Astrocyte of the spinal cord (primary cell): ENCODE measurements around the gene NUF2.

ENCODE experiments used
- DNase-seq: peaks from one replicate; pipeline ENCODE4 v3.0.0; 2011; ENCODE audit warnings: low read depth, low spot score
- H3K4me3 ChIP-seq: 2 replicates; pipeline ENCODE4 v1.5.1; 2011; ENCODE audit warnings: low read depth, mild to moderate bottlenecking, low read length, moderate library complexity
- in situ Hi-C: cut with HindIII; loops from 2 replicates; pipeline ENCODE4 v1.10.0; 2017; ENCODE audit warnings: low sequenced_read_pairs
- TF ChIP-seq, protein P1 (sequence below): IDR thresholded peaks from 2 replicates; pipeline ENCODE4 v1.5.1; 2012; ENCODE audit warnings: low read depth, mild to moderate bottlenecking, low read length, inconsistent platforms

The NUF2 gene

DNA sequence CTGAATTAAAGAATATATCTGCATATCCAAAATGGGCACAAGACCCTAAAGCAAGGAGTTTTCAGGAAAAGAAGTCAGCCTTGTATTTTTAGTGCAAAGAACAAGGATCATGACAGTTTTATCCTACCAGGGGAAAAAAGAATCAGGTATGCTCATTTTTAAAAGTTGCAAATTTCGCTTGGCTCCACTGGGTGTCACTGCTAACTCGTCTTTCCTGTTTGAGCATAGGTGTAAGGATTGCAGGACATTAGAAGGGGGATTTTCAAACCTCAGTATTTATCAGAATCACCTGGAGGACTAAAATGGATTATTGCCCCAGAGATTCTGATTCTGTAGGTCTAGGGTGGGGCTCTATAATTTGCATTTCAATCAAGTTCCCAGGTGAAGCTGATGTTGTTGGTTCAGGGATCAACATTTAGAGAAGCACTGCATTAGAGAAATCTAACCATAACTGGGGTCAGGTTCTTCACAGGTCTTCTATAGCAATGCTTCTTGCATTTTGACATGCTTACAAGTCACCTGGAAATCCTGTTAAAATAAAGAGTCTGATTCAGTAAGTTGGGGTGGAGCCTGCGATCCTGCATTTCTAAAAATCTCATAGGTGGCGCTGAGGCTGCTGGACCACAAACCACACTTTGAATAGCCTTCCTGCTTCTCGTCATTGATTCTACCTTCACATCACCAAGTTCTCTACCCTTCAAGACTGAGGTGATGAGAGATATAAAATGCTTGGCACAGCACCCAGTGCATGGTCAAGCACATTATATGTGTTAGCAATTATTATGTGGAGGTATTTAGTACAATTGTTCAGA, 39.6 kb downstream of the NUF2 start:
- no peak overlapping the region for H3K4me3 ChIP-seq
- in situ Hi-C loops = no loop called here
- no peak for DNase-seq
- TF ChIP-seq, protein P1, sequence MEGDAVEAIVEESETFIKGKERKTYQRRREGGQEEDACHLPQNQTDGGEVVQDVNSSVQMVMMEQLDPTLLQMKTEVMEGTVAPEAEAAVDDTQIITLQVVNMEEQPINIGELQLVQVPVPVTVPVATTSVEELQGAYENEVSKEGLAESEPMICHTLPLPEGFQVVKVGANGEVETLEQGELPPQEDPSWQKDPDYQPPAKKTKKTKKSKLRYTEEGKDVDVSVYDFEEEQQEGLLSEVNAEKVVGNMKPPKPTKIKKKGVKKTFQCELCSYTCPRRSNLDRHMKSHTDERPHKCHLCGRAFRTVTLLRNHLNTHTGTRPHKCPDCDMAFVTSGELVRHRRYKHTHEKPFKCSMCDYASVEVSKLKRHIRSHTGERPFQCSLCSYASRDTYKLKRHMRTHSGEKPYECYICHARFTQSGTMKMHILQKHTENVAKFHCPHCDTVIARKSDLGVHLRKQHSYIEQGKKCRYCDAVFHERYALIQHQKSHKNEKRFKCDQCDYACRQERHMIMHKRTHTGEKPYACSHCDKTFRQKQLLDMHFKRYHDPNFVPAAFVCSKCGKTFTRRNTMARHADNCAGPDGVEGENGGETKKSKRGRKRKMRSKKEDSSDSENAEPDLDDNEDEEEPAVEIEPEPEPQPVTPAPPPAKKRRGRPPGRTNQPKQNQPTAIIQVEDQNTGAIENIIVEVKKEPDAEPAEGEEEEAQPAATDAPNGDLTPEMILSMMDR = peak; percentile 52

DNA sequence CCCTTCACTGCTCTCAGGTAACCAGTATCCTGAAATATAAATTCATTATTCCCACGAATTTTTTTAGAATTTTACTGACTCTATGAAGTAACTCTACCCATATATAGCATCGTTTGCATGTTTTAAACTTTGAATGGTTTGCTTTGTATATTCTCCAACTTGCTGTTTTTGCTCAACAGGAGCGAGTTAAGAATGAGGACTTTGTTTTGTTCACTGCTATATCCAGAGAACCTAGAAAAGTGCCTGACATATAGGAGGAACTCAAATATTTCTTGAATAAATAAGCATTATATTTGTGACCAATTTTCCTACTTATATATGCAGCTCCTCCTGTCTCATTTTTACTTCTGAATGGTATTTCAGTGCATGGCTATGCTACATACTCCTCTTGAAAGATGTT, 43.4 kb downstream of the NUF2 start:
- DNase-seq = no peak
- no peak overlapping the region for H3K4me3 ChIP-seq
- TF ChIP-seq, protein P1 = no peak
- in situ Hi-C loops = no loop called here

DNA sequence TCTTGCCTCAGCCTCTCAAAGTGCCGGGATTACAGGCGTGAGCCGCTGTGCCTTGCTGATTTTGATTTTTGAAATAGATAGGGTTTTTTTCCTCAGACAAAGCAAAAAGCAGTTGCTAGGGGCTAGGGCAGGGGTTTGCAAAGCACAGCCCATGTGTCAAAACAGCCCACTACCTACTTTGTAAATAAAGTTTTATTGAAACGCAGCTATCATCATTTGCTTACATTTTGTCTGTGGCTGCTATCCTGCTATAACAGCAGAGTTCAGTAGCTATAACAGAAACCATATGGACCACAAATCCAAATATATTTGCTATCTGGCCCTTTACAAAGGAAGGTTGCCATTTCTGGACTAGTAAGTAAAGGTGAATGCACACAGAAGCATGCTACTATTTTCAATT, 44.8 kb downstream of the NUF2 start:
- in situ Hi-C loops = no loop called here
- TF ChIP-seq, protein P1 = no peak
- no peak overlapping the region for H3K4me3 ChIP-seq
- DNase-seq = no peak

DNA sequence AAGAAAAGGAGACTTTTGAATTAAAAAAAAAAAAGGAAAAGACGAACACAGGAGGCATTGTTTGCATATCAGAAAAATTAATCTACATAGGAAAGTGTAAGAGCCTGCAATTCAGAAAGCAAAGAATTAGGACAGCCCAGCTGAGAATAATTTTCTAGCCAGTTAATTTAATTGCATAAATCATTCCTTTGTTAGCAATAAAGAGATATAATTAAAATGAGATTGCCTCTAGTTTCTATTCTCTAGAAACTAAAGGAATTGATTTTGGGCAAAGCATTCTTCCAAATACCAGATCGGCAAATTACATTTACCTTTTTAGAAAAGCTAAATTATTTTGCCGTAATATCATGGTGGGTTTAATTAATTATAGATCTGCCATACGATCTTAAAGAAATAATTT, 46.0 kb downstream of the NUF2 start:
- no peak for DNase-seq
- in situ Hi-C loops = no loop called here
- TF ChIP-seq, protein P1 = no peak
- H3K4me3 ChIP-seq = no peak overlapping the region

DNA sequence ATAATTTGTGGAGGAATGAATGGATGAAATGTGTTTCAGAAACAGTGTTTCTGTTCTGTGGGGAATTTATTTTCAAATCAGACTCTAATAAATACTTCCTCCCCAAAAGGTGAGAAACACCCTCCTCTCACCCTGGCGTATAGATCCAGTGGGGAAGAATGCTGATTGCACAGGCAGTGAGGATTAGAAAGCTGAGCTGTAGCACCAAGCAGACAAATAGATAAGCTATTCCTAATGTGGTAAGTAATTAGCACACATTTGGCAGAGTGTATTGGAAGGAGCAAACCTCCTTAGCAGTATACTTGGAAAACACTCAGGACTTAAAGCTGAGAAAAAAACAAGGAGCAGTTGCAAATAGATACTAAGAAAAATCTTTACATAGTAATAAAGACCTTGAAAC, 50.8 kb downstream of the NUF2 start:
- in situ Hi-C loops = no loop called here
- DNase-seq = no peak
- H3K4me3 ChIP-seq = no peak overlapping the region
- TF ChIP-seq, protein P1 = no peak

DNA sequence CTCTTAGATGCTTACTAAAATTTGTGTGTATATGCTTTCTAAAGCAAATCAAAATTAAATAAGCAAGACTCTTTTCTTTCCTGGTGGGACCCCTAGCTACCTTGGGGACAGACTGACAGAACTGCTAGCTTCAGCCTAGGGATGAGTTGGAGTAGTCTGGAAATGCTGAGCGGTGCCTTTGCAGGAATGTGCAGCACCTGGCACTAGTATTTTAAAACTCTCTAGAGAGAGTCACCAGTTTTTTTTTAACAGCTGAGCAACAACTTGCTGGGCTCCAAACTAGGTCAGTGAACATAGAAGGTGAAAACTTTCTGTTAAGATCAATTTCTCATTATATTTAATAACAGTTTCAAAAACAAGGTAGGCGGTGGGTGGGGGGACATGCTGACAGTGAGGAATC, 56.8 kb downstream of the NUF2 start:
- no peak for DNase-seq
- no peak overlapping the region for H3K4me3 ChIP-seq
- in situ Hi-C loops = no loop called here
- TF ChIP-seq, protein P1 = no peak
